Measurements from ENCODE around the gene TMED10. TPM values are rescaled to one million over a fixed set of nuclear protein-coding genes. Genes with fewer than 3 reads are reported as not detected.

TMED10 gene
- total and polyA plus RNA-seq, 4 donors: 79.5 to 398 (median 274) TPM

- Histone ChIP-seq H3K4me3 (no peak overlapping the region), H3K27ac (ENCODE audit: low read depth in 1 of 2, low read length in 1 of 2) (no peak overlapping the region), H3K27me3 (ENCODE audit: control insufficient read depth in 3 of 3, insufficient read depth in 3 of 3, low read length in 2 of 3) (peaks cover 0 to 8% (median 0%) of the 10 kb centered on the region in 3 donors), H3K4me1 (ENCODE audit: control insufficient read depth in 5 of 5, insufficient read depth in 5 of 5, low read length in 5 of 5) (no peaks in the 10 kb centered on the region), H3K9ac (ENCODE audit: insufficient read depth in 1 of 2, low read length in 2 of 2) (no peak overlapping the region), H3K36me3 (ENCODE audit: control insufficient read depth in 4 of 4, insufficient read depth in 4 of 4, low read length in 4 of 4) (no peaks in the 10 kb centered on the region), H3K9me3 (ENCODE audit: control insufficient read depth in 4 of 4, insufficient read depth in 3 of 4, low read length in 3 of 4) (no peaks in the 10 kb centered on the region)
- no peak for DNase-seq
- WGBS, 2 donors: 91 to 92% methylated on average over 5 of the region's 5 CpGs
- no peak for ATAC-seq (ENCODE audit: insufficient read depth, low FRiP score)
- no peak for TF ChIP-seq CTCF (IDR thresholded peaks at IDR 0.05; ENCODE audit: control extremely low read depth, extremely low read depth)
Observed at GRCh38 chr14:75214558-75214957, 38.1 kb upstream of the TMED10 start.

- Histone ChIP-seq H3K9ac (ENCODE audit: insufficient read depth in 1 of 2, low read length in 2 of 2) (no peak overlapping the region), H3K27ac (ENCODE audit: low read depth in 1 of 2, low read length in 1 of 2) (no peak overlapping the region), H3K36me3 (ENCODE audit: control insufficient read depth in 4 of 4, insufficient read depth in 4 of 4, low read length in 4 of 4) (no peaks in the 10 kb centered on the region), H3K27me3 (ENCODE audit: control insufficient read depth in 3 of 3, insufficient read depth in 3 of 3, low read length in 2 of 3) (peaks cover 0 to 8% (median 0%) of the 10 kb centered on the region in 3 donors), H3K4me1 (ENCODE audit: control insufficient read depth in 5 of 5, insufficient read depth in 5 of 5, low read length in 5 of 5) (no peaks in the 10 kb centered on the region), H3K4me3 (no peak overlapping the region), H3K9me3 (ENCODE audit: control insufficient read depth in 4 of 4, insufficient read depth in 3 of 4, low read length in 3 of 4) (no peaks in the 10 kb centered on the region)
- 35 to 51% methylated on average over 4 of the region's 4 CpGs for WGBS, 2 donors
- no peak for DNase-seq
- no peak for TF ChIP-seq CTCF (IDR thresholded peaks at IDR 0.05; ENCODE audit: control extremely low read depth, extremely low read depth)
- ATAC-seq (ENCODE audit: insufficient read depth, low FRiP score): no peak
Observed at GRCh38 chr14:75213172-75213571, 36.8 kb upstream of the TMED10 start.

GRCh38 chr14:75208843-75209242 is 32.4 kb upstream of the TMED10 start:
- Histone ChIP-seq H3K9me3 (ENCODE audit: control insufficient read depth in 4 of 4, insufficient read depth in 3 of 4, low read length in 3 of 4) (no peaks in the 10 kb centered on the region), H3K4me3 (no peak overlapping the region), H3K9ac (ENCODE audit: insufficient read depth in 1 of 2, low read length in 2 of 2) (no peak overlapping the region), H3K36me3 (ENCODE audit: control insufficient read depth in 4 of 4, insufficient read depth in 4 of 4, low read length in 4 of 4) (no peaks in the 10 kb centered on the region), H3K4me1 (ENCODE audit: control insufficient read depth in 5 of 5, insufficient read depth in 5 of 5, low read length in 5 of 5) (no peaks in the 10 kb centered on the region), H3K27ac (ENCODE audit: low read depth in 1 of 2, low read length in 1 of 2) (no peak overlapping the region), H3K27me3 (ENCODE audit: control insufficient read depth in 3 of 3, insufficient read depth in 3 of 3, low read length in 2 of 3) (peaks cover 0 to 3% (median 0%) of the 10 kb centered on the region in 3 donors)
- DNase-seq: no peak
- WGBS, 2 donors: 89 to 97% methylated on average over 6 of the region's 6 CpGs
- ATAC-seq (ENCODE audit: insufficient read depth, low FRiP score): no peak
- no peak for TF ChIP-seq CTCF (IDR thresholded peaks at IDR 0.05; ENCODE audit: control extremely low read depth, extremely low read depth)

GRCh38 chr14:75206190-75206589 is 29.8 kb upstream of the TMED10 start:
- H3K27me3 ChIP-seq (ENCODE audit: control insufficient read depth in 3 of 3, insufficient read depth in 3 of 3, low read length in 2 of 3): no peaks in the 10 kb centered on the region
- no peaks in the 10 kb centered on the region for H3K36me3 ChIP-seq (ENCODE audit: control insufficient read depth in 4 of 4, insufficient read depth in 4 of 4, low read length in 4 of 4)
- H3K9me3 ChIP-seq (ENCODE audit: control insufficient read depth in 4 of 4, insufficient read depth in 3 of 4, low read length in 3 of 4): no peaks in the 10 kb centered on the region
- DNase-seq (no peak), ATAC-seq (ENCODE audit: insufficient read depth, low FRiP score) (no peak)
- WGBS, 2 donors: 90 to 95% methylated on average over 3 of the region's 3 CpGs
- H3K9ac ChIP-seq (ENCODE audit: insufficient read depth in 1 of 2, low read length in 2 of 2): no peak overlapping the region
- peaks cover 0 to 2% (median 0%) of the 10 kb centered on the region in 5 donors for H3K4me1 ChIP-seq (ENCODE audit: control insufficient read depth in 5 of 5, insufficient read depth in 5 of 5, low read length in 5 of 5)
- H3K4me3 ChIP-seq: no peak overlapping the region
- H3K27ac ChIP-seq (ENCODE audit: low read depth in 1 of 2, low read length in 1 of 2): no peak overlapping the region
- TF ChIP-seq CTCF (IDR thresholded peaks at IDR 0.05; ENCODE audit: control extremely low read depth, extremely low read depth): no peak
